ENCODE measurements around the gene CBLL1.

Gene CBLL1

GRCh38 chr7:107746006-107746405 is 2.1 kb downstream of the CBLL1 start:
- no peak for DNase-seq

- DNase-seq: no peak
These were observed 7.2 kb downstream of the CBLL1 start for GRCh38 chr7:107751113-107751512.

DNA sequence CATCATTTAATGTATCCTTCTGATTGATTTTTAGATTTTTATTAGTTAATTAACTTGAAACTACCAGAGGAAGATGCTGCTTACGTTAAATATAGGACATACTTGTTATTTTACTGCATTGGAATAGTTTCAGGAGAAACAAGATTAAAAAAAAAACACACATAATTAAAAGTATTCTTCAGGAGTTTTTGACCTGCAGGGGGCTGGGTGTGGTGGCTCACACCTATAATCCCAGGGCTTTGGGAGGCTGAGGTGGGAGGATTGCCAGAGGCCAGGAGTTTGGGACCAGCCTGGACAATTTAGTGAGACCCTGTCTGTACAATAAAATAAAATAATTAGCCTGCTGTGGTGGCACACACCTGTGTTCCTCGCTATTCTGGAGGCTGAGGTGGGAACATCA is 10.7 kb downstream of the CBLL1 start:
- no peak for DNase-seq

GRCh38 chr7:107758667-107759066 is 14.7 kb downstream of the CBLL1 start:
- DNase-seq: no peak

- DNase-seq: no peak
These were observed 23.4 kb downstream of the CBLL1 start for GRCh38 chr7:107767391-107767790.

GRCh38 chr7:107768263-107768662 is 24.3 kb downstream of the CBLL1 start:
- DNase-seq: no peak

DNA sequence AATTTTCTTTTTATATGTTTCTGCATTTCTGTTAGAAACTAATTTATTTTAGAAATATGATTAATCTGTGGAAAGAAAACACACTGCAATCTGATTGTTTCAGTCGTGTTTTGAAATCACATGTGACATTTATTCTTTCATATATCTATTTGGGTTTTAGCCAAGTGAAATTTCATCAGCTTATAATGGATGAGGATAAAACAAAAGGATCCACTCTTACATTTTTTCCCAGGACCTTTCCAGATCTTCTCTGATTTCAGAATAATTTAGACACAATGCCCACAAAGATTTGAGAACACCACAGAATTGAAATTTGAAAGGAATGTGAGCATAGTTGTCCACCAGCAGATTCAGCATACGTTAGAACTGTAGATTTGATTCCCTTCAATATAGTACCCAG is 29.1 kb downstream of the CBLL1 start:
- no peak for DNase-seq

- no peak for DNase-seq
These were observed 33.8 kb downstream of the CBLL1 start for GRCh38 chr7:107777702-107778101.

GRCh38 chr7:107778283-107778682 is 34.3 kb downstream of the CBLL1 start:
- DNase-seq: no peak

GRCh38 chr7:107779647-107780099 is 35.7 kb downstream of the CBLL1 start:
- DNase-seq: no peak

GRCh38 chr7:107782374-107782773 is 38.4 kb downstream of the CBLL1 start:
- DNase-seq: no peak

DNA sequence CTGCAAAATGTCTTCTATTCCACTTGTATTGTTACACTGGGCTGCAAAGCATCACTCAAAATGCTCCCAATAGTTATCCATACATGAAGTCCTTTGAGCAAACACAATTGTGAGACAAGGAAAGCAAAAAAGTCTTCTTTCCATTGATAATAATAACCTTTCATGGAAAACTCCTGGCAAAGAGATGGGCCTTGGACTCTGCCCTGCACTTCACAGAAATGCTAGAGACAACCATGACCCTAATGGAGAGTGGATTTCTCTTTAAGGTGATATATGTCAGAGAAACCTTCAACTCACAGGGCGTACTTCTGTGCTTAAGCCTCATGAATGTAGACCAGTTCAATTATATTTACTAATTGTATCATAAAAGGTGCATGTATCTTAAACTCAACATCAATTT is 39.7 kb downstream of the CBLL1 start:
- DNase-seq: no peak

GRCh38 chr7:107785170-107785569 is 41.2 kb downstream of the CBLL1 start:
- no peak for DNase-seq

- DNase-seq: no peak
These were observed 42.0 kb downstream of the CBLL1 start for GRCh38 chr7:107785926-107786325.

- no peak for DNase-seq
These were observed 44.3 kb downstream of the CBLL1 start for GRCh38 chr7:107788216-107788615.

DNA sequence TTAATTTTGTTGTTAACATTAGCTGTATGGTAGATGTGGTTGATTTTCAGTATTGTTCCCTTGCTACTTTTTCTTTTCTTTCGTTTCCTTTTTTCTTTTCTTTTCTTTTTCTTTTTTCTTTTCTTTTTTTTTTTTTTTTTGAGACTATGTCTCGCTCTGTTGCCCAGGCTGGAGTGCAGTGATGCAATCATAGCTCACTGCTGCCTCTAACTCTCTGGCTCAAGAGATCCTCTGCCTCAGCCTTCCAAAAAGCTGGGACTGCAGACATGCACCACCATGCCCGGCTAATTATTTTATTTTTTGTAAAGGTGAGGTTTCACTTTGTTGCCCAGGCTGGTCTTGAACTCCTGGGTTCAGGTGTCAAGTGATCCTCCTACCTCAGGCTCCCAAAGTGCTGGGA is 44.7 kb downstream of the CBLL1 start:
- no peak for DNase-seq

DNA sequence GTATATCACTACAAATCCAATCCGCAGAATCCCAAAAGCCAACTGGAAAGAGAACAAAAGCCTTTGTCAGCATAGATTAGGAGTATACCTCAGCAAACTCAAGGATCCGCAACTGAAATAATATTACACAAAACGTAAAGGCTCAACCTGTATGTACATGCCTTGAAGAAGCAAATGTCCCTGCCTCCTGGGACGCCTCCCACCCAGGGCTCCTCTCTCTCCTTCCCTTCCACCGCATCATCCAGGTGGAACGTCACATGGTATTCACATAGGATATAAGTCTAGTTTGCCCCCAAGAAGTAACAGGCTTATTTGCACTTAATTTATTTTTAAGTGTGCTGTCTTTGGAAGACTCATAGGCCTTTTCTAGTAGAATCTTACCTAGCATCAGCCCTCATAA is 45.7 kb downstream of the CBLL1 start:
- no peak for DNase-seq

- DNase-seq: no peak
These were observed 48.4 kb downstream of the CBLL1 start for GRCh38 chr7:107792364-107792763.

DNA sequence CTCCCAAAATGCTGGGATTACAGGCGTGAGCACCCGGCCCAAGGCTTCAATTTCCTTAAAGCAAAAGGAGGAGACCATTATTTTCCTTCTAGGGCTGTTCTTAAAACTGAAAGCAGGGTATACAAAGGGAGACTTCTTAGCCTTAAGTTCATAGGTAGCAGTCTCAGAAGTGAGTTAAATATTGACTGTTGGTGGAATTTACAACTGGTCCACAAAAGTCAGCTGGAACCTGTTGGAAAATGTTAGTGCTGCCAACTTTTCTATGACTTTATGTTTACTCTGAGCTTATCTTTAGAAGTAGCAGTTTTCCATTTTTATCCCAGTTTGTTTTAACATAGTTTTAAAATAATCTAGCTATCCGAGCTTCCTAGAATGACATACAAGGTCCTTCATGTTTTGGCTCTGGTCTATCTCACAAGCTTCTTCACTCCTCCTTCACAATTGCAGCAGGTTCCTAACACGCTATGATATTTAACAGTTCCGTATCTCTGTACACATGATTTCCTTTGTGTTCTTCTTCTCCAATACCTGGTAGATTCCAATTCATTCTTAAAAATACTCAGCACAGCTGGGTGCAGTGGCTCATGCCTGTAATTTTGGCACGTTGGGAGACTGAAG is 55.8 kb downstream of the CBLL1 start:
- DNase-seq: no peak

- DNase-seq: no peak
These were observed 59.2 kb downstream of the CBLL1 start, which contains the start of gene SLC26A3 for GRCh38 chr7:107803009-107803610. Gene SLC26A3, minus strand, starts transcription at chr7:107803223. Its CDS starts 8,714 bp downstream, at chr7:107794509.

GRCh38 chr7:107809179-107809578 is 65.2 kb downstream of the CBLL1 start:
- no peak for DNase-seq

DNA sequence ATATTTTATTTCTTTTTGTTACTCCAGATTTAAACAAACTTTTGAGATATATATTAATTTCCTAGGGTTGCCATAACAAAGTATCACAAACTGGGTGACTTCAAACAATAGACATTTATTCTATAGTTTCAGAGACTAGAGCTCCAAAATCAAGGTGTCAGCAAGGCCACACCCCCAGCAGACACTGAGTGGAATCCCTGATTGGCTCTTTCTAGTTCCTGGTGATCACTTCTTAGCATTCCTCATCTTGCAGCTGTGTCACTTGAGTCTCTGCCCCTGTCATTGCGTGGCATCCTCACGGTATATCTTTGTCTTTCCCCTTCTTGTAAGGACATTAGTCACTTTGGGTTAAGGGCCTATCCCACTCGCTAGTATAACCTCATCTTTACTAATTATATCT is 66.7 kb downstream of the CBLL1 start:
- no peak for DNase-seq

Measured in NCI-H526 (cell line).